Thymus (tissue), 11 donors: ENCODE measurements around the gene PLCB1. TPM values are rescaled to one million over a fixed set of nuclear protein-coding genes. Genes with fewer than 3 reads are reported as not detected.

Source experiments
- DNase-seq, 9 donors: peaks; one replicate each; pipeline ENCODE4 v3.0.0-alpha.2; 2013; ENCODE audit warnings: low spot score in 9 of 9, low read depth in 6 of 9, missing footprints in 1 of 9
- H3K27ac ChIP-seq, 2 donors: one replicate each; pipeline ENCODE4 v1.5.1; 2013; ENCODE audit warnings: control low read depth in 1 of 2, low read depth in 1 of 2, low read length in 1 of 2, mild to moderate bottlenecking in 1 of 2, moderate library complexity in 1 of 2
- H3K27me3 ChIP-seq, 2 donors: one replicate each; pipeline ENCODE4 v1.5.1; 2013; ENCODE audit warnings: low read length in 1 of 2; ENCODE audit not compliant: control insufficient read depth in 2 of 2, insufficient read depth in 1 of 2
- H3K36me3 ChIP-seq, 2 donors: one replicate each; pipeline ENCODE4 v1.5.1; 2013; ENCODE audit warnings: low read length in 1 of 2, mild to moderate bottlenecking in 1 of 2, moderate library complexity in 1 of 2; ENCODE audit not compliant: control insufficient read depth in 2 of 2, insufficient read depth in 2 of 2
- H3K4me1 ChIP-seq, 2 donors: one replicate each; pipeline ENCODE4 v1.5.1; 2013; ENCODE audit warnings: low read length in 2 of 2; ENCODE audit not compliant: control insufficient read depth in 2 of 2, insufficient read depth in 2 of 2
- H3K4me3 ChIP-seq, 2 donors: one replicate each; pipeline ENCODE4 v1.5.1; 2013; ENCODE audit warnings: low read length in 2 of 2, control low read depth in 1 of 2, mild to moderate bottlenecking in 1 of 2
- H3K9me3 ChIP-seq, 2 donors: one replicate each; pipeline ENCODE4 v1.5.1; 2013; ENCODE audit warnings: low read length in 1 of 2, mild to moderate bottlenecking in 1 of 2; ENCODE audit not compliant: control insufficient read depth in 2 of 2, insufficient read depth in 1 of 2
- WGBS: extraction: QIAGEN DNeasy Blood & Tissue Kit; methylation state at CpG from one replicate; pipeline ENCODE4 v1.1.7; 2013; 5-methylcytosine and 5-hydroxymethylcytosine counted together
- polyA plus RNA-seq: library from polyadenylated mRNA; stranded (reverse); fragments of 200-250 nt; gene quantifications from one replicate; pipeline ENCODE4 v1.2.3, GENCODE V29; 2013
- total RNA-seq: library from RNA; stranded (reverse); fragments of 120-200 nt; gene quantifications from one replicate; pipeline ENCODE4 v1.2.4, GENCODE V29; 2013
- donor health status: healthy.

The PLCB1 gene
- total and polyA plus RNA-seq, 2 donors = 4.1 to 4.7 TPM

DNA sequence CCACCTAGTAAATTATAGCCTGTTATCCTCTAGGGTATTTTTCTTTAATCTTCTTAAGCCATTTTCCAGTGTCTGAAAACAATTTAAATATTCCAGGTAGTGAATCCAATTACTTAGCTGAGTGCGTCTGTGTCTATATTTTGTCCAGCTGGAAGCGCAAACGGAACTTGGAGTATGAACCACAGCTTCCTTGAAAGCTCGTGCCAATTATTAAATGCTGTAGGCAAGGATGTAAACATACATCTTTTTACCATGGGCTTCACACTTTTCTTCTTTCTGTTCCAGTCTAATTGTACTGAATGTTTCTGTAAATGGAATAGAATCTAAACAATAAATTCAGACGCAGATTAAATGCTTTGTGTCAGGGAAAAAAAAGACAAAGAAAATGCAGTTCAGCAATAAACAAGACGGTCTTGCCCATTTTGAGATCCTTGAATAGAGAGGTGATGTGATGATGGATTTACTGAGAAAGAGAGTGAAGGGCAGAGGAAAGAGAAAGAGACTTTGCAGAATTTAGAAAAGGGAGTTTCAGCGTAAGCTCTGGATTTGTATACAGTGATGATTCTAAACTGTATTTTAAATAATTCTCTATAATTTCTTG lies 1.9 kb downstream of the PLCB1 start:
- 37% methylated on average over 7 of the region's 7 CpGs for WGBS
- Histone ChIP-seq H3K4me1 (peaks cover 9 to 14% of the 10 kb centered on the region in 2 donors), H3K27ac (no peak overlapping the region), H3K36me3 (no peaks in the 10 kb centered on the region), H3K27me3 (peaks cover 0 to 10% of the 10 kb centered on the region in 2 donors), H3K9me3 (no peaks in the 10 kb centered on the region), H3K4me3 (peak overlapping the region in 1 of 2 donors; percentile 79)
- DNase-seq = no peak

DNA sequence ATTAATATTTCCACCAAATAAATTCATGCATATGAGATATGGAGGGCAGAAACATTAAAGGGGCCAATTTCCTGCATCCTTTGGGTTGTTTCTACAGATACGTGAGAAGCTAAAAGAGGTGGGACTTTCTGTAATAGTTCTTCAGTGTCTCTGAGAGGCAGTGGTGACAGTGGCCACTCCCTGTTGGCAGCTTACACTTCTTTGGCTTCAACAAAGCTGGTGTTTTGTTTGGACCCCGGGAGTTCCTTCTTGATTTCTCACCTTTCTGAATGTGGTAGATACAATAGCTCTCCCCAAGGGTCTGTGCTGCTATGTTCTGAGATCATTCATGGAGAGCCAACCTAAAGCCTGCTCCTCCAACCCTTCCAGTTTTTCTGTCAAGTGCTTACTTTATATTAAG lies 7.8 kb downstream of the PLCB1 start:
- H3K4me1 ChIP-seq = peaks cover 2 to 4% of the 10 kb centered on the region in 2 donors
- no peak overlapping the region for H3K4me3 ChIP-seq
- WGBS = 79% methylated on average over 2 of the region's 2 CpGs
- no peak for DNase-seq
- no peak overlapping the region for H3K27ac ChIP-seq
- no peaks in the 10 kb centered on the region for H3K27me3 ChIP-seq
- no peaks in the 10 kb centered on the region for H3K36me3 ChIP-seq
- no peaks in the 10 kb centered on the region for H3K9me3 ChIP-seq

DNA sequence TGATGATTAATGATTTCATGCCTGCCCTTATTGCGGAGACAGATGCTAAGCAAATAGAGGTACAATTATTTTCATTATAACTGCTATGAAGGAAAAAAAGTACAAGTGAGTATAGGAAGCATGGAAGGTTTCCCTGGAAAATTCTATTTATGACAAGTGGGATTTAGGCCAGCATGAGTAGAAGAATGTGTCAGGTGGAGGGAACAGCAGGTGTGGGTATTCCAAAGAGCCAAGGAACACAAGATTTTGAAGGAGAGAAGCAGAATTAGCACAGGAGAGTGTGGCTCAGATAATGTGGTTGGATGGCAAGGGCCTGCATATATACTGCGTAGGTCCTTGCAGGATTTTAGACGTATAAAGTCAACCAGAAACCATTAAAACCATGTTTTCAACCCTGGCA lies 11.4 kb downstream of the PLCB1 start:
- H3K4me3 ChIP-seq = no peak overlapping the region
- 97% methylated on average over 3 of the region's 3 CpGs for WGBS
- no peaks in the 10 kb centered on the region for H3K9me3 ChIP-seq
- H3K36me3 ChIP-seq = no peaks in the 10 kb centered on the region
- DNase-seq = no peak
- peaks cover 8 to 9% of the 10 kb centered on the region in 2 donors for H3K4me1 ChIP-seq
- no peak overlapping the region for H3K27ac ChIP-seq
- H3K27me3 ChIP-seq = no peaks in the 10 kb centered on the region

DNA sequence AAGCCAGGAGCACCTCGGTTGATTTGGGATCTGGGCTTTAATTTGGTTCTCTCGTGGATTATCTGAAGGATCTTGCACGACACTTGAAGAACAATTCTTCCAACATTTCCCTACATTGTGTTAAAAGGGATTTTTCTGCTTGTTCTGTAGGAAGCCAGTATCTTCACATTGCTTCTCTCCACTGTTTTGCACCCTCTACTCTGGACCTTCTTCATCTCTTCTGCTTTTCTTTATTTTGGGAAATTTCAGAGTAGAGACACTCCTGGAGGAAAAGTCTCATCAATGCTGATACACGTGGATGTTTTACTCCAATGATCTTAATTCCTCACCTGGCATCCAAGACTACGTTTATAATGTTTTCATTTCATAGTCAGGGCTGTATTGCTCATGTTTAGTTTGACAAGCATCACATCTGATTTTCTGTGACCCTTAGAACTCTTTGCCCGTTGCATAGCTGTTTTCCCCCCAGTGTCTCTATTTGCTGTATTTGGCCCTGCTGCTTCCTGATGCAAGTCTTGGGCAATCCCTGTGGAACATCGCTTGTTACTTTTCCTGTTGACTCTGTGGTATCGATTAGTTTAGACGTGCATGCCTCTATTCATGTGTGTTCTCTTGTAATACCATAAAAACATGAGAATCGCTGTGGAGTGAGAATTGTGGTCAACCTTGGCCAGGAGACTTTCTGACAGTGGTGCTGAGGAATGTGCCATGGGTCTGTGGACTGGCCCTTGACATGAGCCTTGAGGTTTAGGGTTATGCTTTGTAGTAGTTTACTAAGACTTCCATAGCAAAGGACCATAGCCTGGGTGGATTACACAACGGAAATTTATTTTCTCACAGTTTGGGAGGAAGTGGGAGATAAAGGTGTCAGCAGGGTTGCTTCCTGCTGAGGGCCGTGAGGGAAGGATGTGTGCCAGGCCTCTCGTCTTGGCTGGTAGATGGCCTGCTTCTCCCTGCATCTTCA lies 12.5 kb downstream of the PLCB1 start:
- no peak overlapping the region for H3K4me3 ChIP-seq
- DNase-seq = peak in 2 of 9 donors; percentile 20 to 40
- peaks cover 8 to 9% of the 10 kb centered on the region in 2 donors for H3K4me1 ChIP-seq
- H3K27me3 ChIP-seq = no peaks in the 10 kb centered on the region
- no peaks in the 10 kb centered on the region for H3K36me3 ChIP-seq
- H3K9me3 ChIP-seq = no peaks in the 10 kb centered on the region
- 50% methylated on average over 13 of the region's 13 CpGs for WGBS
- peak overlapping the region in 1 of 2 donors; percentile 48 for H3K27ac ChIP-seq

DNA sequence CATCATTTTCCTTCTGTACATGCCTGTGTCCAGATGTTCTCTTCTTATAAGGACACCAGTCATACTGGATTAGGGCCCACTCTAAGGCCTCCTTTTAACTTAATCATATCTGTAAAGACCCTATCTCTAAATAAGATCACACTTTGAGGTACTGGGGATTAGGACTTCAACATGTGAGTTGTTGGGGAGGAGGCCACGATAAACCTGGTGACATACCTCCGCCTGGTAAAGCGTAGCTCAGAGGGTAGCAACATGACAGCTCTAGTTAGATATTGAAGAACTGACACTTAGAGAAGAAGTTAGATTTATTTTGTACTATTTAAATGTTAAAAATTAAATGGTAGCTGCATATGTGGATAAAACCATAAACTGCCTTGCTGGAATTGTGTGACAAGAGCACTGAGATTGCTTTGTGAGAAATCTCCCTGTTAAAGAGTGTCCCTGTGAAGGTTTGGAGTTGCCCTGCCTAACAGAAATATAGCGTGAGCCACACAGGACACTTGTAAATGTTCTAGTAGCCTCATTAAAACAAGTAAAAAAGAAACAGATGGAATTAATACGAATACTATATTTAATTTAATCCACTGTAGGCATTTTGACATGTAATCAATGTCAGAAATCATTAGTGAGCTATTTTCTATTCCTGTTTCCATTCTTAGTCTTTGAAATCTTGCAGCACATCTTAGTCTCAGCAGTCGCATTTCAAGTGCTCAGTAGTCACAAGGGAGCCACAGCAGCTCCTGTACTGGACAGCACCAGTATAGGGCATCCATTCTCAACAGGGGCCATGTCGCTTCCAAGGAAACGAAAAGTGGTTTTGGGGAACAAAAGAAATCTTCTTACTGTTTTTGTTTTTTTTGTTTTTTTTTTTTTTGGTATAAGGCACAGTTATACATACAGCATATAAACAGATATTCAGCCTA lies 13.4 kb downstream of the PLCB1 start:
- no peak overlapping the region for H3K4me3 ChIP-seq
- peaks cover 8 to 9% of the 10 kb centered on the region in 2 donors for H3K4me1 ChIP-seq
- no peak for DNase-seq
- 82% methylated on average over 8 of the region's 8 CpGs for WGBS
- no peak overlapping the region for H3K27ac ChIP-seq
- no peaks in the 10 kb centered on the region for H3K27me3 ChIP-seq
- H3K9me3 ChIP-seq = no peaks in the 10 kb centered on the region
- no peaks in the 10 kb centered on the region for H3K36me3 ChIP-seq

DNA sequence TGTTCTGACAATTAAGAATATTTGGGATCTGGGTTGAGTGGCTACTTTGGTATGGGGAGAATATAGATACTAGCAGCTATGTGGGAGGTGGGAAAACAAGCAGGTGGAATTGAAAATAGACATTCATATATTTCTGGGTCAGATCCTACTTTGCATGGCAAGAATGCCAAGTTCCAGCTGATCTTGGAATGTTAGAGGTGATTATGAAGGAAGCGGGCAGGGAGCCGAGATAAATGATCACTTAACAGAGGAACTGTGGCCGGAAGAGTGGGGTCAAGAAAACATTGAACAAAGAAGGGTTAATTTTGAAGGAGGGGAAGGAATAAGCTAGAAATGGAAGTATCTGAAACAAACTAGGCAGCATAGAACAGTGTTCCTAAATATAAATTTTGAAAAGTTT lies 15.4 kb downstream of the PLCB1 start:
- DNase-seq = no peak
- Histone ChIP-seq H3K36me3 (no peaks in the 10 kb centered on the region), H3K27ac (no peak overlapping the region), H3K9me3 (no peaks in the 10 kb centered on the region), H3K4me1 (peaks cover 8 to 9% of the 10 kb centered on the region in 2 donors), H3K27me3 (no peaks in the 10 kb centered on the region), H3K4me3 (no peak overlapping the region)
- 98% methylated on average over 3 of the region's 3 CpGs for WGBS

DNA sequence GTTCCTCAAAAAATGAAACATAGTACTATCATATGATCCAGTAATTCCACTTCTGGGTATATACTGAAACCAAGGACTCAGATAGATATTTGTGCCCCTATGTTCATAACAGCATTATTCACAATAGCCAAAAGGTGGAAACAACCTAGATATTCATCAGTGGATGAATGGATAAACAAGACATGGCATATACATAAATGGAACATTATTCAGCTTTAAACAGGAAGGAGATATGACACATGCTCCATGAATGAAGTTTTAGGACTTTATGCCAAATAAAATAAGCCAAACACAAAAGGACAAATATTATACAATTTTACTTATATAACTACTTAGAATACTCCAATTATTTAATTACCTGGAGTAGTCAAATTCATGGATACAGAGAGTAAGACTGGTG lies 16.4 kb downstream of the PLCB1 start:
- Histone ChIP-seq H3K27ac (no peak overlapping the region), H3K4me1 (peaks cover 9 to 14% of the 10 kb centered on the region in 2 donors), H3K9me3 (no peaks in the 10 kb centered on the region), H3K36me3 (no peaks in the 10 kb centered on the region), H3K4me3 (no peak overlapping the region), H3K27me3 (no peaks in the 10 kb centered on the region)
- DNase-seq = no peak

DNA sequence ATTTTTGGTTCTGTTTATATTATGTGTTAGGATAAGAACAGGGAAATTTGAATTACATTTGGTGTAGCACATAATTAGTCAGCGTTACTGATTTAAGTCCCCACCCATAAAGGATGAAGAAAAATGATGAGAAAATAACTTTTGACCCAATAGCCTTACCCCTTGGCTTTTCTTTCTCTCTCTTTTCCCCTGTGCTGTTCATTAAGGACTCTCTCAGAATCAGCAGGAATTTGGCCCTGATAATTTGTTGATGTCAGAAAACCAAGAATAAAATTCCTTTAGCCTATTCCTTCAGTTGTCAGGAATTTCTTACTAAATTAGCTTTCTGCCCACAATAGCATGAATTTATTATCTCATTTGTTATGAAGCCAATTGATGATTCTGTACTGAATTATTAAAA lies 18.5 kb downstream of the PLCB1 start:
- Histone ChIP-seq H3K27ac (no peak overlapping the region), H3K4me3 (no peak overlapping the region), H3K27me3 (no peaks in the 10 kb centered on the region), H3K9me3 (no peaks in the 10 kb centered on the region), H3K4me1 (peaks cover 0 to 13% of the 10 kb centered on the region in 2 donors), H3K36me3 (no peaks in the 10 kb centered on the region)
- 97% methylated on average over 1 of the region's 1 CpG for WGBS
- no peak for DNase-seq
